ENCODE results near the gene MPP2.
A peak's percentile ranks its signal among the peaks of the same experiment; 100 is the strongest.
"Not testable (repeated sequence)": the region's sequence is repeated elsewhere in the genome, so short reads cannot be mapped to it uniquely, and the experiment has no call there.

MPP2 gene

DNA sequence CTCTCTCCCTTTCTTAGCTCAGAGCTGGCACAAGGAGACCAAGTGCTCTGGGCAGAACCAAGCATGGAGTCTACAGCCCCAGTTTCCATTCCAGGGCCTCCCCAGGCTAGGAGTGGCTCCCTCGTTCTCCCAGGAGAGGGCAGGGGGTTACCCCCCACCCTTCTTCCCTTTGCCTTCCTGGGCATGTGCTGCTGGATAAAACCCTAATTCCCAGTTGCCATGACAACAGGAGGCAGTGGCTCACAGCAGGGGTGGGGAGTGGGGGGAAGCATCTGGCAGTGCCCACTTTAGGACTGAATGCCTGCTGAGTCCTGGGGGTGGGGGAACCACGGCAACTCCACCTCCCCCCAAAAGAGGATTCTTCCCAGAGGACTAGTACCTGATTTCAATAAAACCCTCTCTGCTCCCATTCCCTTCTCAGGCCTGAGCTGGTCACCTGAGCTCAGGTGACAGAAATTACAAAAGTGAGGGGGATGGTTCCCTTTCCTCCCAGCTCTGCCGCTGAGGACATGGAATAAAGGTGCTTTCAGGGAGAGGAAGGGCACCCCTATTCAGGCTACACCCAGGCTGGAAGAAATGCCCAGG lies 1.8 kb downstream of the MPP2 start:
- DNase-seq (ENCODE audit: low read depth in 2 of 2, low spot score in 1 of 2), result no peak

DNA sequence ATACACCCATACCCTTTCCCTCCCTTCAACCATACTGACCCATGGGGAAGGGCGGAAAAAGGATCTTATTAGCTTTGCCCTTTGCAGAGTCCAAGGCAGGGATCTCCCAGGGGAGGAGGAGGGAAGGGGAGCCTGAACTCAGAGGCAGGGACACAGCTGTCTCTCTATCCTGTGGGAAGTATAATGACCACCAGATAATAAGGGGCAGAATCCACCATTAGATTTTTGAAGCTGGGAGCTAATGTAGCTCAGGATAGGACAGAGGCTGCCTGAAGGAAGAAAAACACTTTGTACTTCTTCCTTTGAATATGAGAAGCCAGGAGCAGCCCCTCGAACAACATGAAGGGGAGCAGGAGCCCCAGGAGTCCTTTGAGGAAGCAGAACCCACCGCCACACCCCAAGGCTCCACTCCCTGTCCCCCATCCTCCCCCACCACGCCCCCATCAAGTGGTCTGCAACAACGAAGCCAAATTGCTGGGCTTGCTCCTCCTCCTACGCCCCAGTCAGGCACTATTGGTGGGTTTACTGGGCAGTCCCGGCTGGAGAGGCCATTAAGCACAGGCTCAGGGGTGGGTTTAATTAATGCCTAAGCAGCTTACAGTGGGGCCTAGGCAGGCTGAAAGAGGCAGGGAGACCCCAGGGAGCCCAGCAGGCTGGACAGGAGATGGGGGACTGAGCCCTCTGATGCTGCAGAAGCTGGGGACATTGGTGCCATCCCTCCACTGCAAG lies 5.3 kb downstream of the MPP2 start:
- DNase-seq (ENCODE audit: low read depth in 2 of 2, low spot score in 1 of 2), result no peak

DNA sequence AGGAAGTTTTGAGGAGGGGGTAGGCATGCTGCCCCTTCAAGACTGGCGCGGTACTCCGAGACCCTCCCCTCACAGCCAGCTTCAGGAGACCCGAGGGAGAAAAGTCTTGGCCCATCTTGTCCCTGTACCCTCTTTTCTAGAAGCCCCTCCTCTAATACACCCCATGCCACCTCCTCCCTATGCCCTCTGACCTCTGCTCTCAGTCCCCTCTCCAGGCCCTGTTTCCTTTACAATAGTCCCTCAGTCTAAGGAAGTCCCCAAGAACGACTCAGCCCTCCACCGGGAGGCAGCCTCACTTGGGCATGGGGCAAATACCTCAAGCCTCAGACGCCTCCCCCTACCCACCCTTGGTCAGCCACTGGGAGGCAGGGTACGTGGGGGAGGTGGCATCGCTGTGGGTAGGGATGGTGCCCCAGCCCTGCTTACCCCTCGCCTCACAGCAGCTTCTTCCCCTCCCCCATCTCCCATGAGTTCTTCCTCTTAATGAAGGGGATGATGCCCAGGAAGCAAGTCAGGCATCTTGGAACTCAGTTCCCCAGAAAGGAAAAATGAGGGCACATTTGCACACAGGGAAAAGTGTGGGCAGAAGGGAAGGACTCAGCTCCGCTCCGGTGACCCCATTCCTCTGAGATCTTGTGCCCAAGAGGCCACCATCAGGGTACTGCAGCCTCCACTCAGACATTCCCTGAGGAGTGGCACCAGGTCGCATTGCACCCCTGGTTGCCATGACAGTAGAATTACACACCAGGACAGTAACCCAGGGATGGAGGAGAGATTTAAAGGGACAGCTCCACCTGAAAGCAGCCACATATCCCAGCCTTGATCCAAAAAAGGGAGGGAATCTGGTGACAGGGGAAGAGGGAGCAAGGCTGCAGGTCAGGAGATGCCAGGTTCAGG lies 6.2 kb downstream of the MPP2 start:
- no peak for DNase-seq (ENCODE audit: low read depth in 2 of 2, low spot score in 1 of 2)

DNA sequence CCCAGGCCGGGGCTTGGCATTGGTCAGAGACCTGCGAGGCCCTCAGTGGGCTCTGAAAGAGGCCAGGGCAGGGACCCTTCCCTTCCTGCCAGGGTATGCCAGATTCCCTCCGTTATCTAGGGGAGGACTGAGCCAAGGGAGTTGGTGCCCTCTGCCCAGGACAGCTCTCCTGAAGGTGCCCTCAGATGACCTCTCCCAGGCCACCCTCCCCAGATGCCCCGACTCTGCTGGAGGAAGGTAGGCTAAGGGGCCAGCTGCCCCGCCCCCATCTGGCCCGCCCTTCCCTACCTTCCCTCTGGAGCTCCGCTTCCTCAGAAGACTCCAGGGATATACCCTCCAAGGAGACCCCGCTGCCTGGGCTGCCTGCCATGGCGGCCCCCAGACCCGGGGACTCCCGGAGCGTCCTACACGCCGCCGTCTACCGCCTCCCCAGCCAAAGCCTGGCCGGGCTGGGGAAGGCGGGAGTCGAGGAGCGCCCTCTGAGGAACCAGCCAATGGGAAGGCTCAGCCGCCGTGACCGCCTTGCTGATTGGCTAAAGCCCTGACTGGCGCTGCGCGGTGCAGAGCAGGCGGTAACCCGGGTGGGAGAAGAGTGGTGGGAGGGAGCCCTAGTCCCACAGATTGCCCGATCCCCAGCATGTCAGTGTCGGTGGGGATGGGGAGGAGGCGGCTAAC lies 7.0 kb downstream of the MPP2 start:
- DNase-seq (ENCODE audit: low read depth in 2 of 2, low spot score in 1 of 2), result peak; percentile 53 to 55

DNA sequence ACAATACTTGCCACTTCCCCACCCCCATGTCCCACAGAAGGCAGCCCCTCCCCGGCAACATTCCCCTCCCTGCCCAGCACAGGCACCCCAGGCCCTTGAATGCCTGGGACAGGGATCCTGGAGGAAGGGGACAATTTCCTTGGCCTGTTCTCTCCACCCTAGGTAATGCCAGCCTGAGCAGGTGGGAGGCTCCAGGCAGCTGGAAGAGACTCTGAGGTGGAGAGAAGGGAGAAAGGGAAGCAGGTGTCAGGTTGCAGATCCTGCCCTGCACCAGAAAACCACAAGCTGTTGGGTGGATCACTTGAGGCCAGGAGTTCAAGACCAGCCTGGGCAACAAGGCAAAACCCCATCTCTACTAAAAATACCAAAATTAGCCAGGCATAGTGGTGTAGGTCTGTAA lies 8.9 kb downstream of the MPP2 start:
- no peak for DNase-seq (ENCODE audit: low read depth in 2 of 2, low spot score in 1 of 2)

DNA sequence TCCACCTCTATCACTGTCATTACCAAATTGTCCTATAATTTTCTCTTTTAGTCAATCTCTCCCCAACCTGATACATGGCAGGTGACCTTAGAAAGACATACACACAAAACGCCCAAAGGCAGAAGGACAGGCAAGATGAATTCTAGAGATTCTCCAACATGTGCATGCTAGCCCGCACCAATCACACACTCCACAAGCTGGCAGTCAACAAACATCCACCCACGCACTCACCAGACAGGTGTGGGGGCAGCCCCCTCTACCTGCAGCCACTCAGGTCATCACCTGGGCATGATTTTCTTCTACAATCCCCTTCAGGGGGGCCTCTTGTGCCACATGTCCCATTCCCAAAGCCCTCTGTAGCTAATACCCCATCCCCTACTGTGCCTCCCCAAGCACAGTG lies 9.5 kb downstream of the MPP2 start:
- DNase-seq (ENCODE audit: low read depth in 2 of 2, low spot score in 1 of 2), result no peak

DNA sequence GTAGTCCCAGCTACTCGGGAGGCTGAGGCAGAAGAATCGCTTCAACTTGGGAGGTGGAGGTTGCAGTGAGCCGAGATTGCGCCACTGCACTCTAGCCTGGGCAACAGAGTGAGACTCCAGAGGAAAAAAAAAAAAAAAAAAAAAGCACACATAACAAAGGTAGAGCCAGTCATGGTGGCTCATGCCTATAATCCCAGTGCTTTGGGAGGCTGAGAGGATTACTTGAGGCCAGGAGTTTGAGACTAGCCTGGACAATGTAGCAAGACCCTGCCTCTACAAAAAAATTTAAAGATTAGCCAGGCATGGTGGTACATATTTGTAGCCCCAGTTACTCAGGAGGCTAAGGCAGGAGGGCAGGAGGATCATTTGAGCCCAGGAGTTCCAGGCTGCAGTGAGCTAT lies 12.8 kb downstream of the MPP2 start:
- not testable (repeated sequence) for DNase-seq (ENCODE audit: low read depth in 2 of 2, low spot score in 1 of 2)

DNA sequence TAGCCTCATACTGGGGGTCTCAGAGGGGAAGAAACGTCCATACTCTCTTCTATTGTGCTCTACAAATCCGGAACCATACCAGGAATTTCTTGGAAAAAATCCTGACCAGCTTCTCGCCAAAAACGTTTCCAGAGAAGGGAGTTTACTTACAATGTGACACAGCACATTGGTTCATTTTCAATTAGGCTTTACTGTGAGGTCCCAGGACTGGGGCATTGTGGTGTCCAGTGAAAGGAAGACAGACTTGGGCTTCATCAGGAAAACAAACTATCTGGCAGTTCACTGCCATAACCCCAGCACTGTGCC lies 14.7 kb downstream of the MPP2 start:
- no peak for DNase-seq (ENCODE audit: low read depth in 2 of 2, low spot score in 1 of 2)

DNA sequence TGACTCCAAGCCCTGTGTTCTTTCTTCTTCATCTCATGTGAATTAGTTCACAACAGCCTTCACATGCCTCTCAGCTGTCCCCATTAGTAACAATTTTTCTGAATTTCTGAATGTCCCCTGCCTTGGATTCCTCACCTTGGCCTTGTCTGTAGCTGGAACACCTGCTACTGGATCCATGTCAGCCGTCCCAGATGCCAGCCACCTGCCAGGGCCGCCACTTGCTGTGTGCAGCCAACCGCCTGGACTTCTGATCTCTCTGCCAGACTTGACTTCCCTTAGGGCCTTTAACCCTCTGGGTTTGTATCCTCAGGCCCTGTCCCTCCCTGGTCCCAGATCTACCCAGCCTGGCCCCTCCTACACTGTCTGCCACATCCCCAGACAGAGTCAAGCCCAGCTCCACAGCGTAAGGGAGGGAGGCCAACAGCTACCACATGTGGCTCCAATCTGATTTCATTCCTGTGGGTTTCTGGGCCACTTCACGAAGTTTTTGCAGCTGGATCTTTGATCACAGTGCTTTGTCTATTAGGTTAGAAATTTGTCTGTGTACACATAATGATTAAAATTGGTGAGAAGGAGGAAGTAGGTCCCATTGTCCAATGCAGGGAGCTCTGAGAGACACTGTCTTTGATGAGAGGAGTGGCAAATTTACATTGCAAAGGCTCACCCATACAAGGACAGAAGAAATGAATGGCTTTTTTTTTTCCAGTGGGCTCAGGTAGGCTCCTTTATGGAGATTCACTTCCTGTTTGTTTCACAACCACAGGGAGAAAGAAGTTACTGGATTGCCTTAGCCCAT lies 15.3 kb downstream of the MPP2 start:
- no peak for DNase-seq (ENCODE audit: low read depth in 2 of 2, low spot score in 1 of 2)

DNA sequence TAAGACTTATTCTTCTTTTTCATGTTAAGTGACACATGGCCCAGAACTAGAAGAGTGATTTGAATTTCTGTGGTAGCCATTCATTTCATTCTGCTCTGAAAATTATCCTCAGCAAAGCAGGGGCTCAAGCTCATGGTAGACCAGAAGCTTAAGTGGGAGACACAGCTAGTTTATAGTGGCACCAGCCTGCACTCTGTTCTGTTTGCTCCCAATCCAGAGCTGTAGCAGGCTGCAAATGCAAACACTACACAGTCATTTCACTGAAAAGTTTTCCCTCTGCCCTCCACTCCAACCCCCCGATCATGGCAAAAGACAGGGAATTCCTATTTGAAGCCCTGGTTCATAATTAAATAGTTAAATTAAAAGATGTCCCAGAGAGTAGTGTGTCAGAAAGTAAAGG lies 17.1 kb downstream of the MPP2 start:
- DNase-seq (ENCODE audit: low read depth in 2 of 2, low spot score in 1 of 2), result no peak

DNA sequence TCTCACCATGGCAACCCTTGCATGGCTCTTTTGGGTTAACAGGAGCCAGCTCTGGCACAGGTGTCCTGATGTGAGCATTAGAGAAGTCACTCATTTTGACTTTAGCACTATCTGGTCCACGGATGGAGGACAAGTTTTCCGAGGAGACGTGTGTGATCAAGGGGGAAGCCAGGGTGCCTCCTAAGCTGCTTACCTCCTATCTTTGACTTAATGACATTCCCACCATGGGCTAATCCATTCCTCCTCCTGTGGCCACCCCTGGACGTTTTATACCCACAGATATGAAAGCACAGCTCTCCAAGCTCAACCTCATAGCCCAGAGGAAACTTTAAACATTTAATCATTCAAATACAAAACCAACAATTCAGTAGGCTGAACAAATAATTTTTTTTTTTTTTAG lies 18.8 kb downstream of the MPP2 start:
- DNase-seq (ENCODE audit: low read depth in 2 of 2, low spot score in 1 of 2), result no peak

DNA sequence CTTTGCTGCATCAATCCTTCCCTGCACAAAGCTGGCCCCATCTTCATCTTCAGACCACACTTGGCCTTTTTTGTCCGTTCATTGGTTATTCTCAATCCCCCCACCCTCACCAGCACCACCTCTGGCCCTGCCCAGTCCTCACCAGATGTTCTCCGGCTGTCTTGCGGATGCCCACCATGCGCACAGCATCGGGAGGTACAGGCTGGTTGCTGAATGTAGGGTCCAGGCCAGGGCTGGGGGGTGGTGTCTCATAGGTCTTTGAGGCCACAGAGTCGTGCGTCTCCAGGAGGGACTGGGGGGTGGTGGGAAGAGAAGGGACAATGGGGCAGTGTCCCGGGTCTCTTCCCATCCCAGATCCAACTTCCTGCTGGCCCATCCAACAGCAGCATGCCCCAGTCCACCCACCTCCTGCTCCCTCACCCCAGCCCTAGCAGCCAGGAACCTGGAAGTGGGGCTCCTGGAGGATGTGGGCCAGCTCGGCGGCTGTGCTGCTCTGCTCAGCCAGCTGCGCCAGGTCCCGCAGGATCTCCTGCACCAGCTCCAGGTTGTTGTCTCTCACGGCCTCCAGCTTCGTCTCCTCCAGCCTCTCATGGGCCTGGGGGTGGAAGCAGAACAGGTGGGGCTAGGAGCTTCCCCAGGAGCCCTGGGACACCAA lies 24.4 kb downstream of the MPP2 start:
- DNase-seq (ENCODE audit: low read depth in 2 of 2, low spot score in 1 of 2), result no peak

DNA sequence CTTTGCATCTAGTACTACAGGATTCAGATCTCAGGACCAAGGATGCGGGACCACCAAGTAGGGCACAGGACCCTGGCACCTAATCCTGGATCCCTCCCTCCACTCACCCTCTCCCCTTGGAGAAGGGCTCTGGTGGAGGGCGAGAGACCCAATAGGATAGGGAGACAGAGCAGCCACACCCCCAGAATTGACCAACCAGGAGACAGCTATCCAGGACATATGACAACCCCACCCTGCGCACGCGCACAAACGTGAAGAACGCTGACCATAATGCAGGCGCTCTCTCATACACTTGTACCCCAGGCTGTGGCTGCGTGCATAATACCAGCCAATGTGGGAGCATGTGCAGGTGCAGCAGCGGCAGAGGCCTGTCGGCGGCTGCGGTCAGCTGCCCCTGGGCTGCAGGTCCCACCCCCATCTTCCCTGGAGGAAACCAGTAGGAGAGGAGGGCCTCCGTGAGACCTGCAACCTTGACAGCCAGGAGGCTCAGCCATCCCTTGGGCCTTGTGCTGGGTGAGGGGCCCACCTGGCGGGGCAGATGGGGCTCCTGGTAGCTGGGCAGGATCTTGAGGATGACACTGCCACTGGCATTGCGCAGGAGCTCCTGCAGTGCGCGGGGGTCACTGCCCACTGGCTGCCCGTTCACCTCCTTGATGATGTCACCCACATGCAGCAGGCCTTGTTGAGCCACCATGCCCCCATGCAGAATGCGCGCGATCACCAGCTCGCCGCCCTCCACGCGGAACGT lies 25.4 kb downstream of the MPP2 start:
- DNase-seq (ENCODE audit: low read depth in 2 of 2, low spot score in 1 of 2), result no peak

DNA sequence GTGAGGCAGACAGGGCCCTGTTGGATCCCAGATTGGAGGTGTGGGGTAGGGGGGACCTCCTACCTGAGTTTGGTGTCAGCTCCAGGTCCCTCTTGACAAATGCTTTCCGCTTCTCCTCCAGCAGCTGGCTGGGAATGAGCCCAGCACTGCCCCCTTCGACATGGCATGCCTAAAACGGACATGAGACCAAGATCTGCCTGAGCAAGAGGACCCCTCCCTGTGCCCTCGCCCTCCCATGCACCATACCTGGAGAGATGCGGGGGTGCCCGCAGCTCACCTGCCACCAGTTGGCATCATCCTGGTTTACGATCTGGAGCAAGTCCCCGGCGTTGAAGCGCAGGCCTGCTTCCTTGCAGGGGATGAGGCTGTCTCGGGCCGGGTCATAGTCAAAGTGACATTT lies 26.2 kb downstream of the MPP2 start:
- DNase-seq (ENCODE audit: low read depth in 2 of 2, low spot score in 1 of 2), result no peak

DNA sequence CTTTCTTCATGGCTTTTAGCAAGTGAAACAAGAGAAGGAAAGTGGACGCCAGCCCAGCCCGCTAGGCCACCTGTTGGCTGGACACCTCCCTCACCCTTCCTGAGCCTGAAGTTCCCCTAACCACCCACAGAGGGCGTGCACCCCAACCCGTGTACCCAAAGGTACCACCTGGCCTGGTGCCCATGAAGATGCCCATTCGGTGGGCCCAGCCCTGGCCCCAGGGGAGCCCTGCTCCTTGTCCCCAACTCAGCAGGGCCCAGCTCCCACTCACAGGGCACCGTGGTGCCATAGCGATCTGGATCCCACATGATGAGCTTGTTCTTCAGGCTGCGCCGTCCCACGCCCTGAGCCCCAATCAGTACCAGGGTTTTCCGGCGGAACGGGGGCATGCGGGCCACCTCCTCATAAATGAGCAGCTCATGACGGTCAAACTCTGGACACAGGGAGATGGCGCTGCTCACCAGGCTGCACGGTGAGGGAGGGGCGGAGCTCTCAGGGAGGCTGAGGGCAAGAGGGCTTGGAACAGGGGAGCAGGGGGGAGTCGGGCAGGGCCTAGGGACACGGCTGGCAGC lies 26.8 kb downstream of the MPP2 start:
- DNase-seq (ENCODE audit: low read depth in 2 of 2, low spot score in 1 of 2), result peak in 1 of 2 donors; percentile 3

DNA sequence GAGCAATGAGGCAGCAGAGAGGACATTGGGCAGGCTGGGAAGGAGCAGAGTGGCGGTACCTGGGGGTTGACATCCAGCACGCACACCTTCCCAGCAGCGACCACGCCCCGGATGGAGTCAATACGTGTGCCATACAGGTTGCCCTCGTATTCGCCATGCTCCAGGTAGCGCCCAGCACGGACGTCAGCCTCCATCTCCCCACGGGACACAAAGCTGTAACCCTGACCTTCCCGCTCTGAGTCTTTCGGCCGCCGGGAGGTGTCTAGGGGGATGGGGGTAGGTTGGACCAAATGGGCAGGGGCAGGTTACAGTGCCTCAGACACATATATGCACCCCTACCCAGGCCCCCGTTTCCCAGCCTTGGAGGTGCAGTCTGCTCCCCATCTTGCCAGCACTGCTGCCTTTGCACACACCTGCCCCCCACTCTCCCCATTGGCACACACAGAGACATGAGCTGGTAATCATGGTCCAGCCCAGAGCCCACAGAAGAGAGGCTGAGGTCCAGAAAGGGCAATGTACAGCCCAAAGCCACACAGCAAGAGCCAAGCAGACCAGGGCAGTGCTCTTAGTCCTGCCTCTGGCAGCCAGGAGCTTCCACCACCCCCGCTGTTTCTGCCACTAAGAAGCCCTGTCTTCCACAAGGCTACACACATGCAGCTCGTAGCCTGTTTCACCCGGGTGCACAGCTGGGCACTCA lies 27.5 kb downstream of the MPP2 start:
- no peak for DNase-seq (ENCODE audit: low read depth in 2 of 2, low spot score in 1 of 2)

DNA sequence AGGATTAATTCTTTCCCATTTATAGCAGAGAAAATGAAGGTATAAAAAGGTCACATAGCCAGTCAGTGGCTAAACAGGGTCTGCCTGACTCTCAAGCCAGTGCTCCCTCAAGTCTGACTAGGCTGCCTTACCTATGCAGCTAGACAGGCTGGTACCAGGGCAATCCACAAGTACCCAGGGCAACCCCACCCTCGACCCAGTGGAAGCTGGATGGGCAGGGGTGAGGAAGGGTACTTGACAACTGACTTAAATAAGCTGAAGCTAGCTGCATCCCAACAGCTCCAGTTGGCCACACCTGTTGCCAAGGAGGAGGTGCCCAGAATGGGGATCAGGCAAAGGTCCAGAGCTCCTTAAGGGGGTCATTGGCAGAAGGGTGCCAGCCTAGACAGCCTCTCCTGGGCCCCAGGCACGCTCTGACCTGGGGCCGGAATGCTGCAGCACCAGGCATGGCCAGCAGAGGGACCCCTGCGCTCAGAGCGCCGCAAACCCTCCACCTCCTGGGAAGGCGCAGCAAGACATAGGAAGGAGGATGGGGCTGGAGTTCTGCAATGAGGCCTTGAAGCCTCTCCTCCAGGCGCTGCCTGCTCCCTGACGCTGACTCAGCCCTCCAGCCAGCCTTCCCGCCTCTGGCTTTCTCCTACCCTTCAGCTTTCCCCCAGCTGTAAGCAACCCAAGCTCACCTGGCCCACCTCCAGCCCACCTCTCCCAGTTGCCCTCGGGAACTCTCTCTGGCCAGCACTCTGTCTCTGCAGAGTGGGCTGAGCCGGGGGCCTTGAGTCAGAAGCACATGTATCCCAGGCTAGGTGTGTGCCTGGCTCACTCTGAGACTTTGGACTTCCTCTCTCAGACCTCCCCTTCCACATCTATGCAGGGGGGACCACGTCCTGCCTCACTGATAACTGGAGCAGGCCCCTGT lies 28.8 kb downstream of the MPP2 start:
- DNase-seq (ENCODE audit: low read depth in 2 of 2, low spot score in 1 of 2), result peak; percentile 27 to 42

All from stimulated activated CD8-positive, alpha-beta memory T cell treated with anti-CD3 and anti-CD28 coated beads, Interleukin-4, amount 100 ng/mL, for 4 hours (primary cell).